ENCODE results near the gene NDUFS6.
"Not testable (repeated sequence)": the region's sequence is repeated elsewhere in the genome, so short reads cannot be mapped to it uniquely, and the experiment has no call there.

NDUFS6 gene

GRCh38 chr5:1809416-1810035, 8.3 kb downstream of the NDUFS6 start:
- no peak overlapping the region for H3K4me3 ChIP-seq (ENCODE audit: low read depth, low read length)
- DNase-seq (ENCODE audit: low read depth): no peak

GRCh38 chr5:1810581-1811101, 9.4 kb downstream of the NDUFS6 start:
- DNase-seq (ENCODE audit: low read depth): no peak
- H3K4me3 ChIP-seq (ENCODE audit: low read depth, low read length): no peak overlapping the region

GRCh38 chr5:1814183-1815020, 13.2 kb downstream of the NDUFS6 start:
- H3K4me3 ChIP-seq (ENCODE audit: low read depth, low read length): no peak overlapping the region
- no peak for DNase-seq (ENCODE audit: low read depth)

DNA sequence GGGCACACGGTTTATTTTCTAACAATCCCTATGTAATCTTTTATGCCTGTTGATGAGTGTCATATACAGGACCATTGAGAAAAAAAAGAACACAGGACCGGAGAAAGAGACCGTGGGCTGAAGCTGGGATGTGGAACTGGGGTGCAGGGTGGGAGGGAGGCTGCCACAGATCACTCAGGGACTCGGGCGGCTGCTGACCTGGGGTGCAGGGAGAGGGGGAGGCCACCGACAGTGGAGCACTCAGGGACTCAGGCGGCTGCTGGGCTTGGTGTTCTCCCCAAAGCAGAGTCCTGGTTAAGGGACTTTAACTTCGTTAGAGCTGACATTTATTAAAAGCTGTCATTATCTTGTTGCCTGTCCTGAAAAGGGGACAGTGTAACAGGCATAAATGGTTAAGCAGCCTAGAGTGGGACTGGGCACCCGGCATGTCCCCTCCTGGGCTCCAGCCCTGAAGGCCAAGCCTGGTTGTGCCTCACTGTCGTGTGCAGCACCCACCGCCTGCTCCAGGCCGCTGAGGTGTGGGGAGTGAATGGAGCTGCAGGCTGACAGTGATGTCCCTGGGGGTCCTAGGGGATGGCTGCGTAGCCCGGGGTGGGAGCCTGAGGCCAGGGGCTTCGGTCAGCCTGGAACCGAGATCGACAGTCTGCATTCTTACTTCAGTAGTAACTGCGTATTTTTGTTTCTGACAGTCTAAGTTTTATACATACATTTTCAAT, 14.0 kb downstream of the NDUFS6 start:
- H3K4me3 ChIP-seq (ENCODE audit: low read depth, low read length): no peak overlapping the region
- no peak for DNase-seq (ENCODE audit: low read depth)

GRCh38 chr5:1815881-1816292, 14.7 kb downstream of the NDUFS6 start:
- DNase-seq (ENCODE audit: low read depth): no peak

GRCh38 chr5:1816495-1817089, 15.4 kb downstream of the NDUFS6 start:
- not testable (repeated sequence) for H3K4me3 ChIP-seq (ENCODE audit: low read depth, low read length); DNase-seq (ENCODE audit: low read depth)

More at GRCh38 chr5:1815881-1816292, 14.7 kb downstream of the NDUFS6 start:
- no peak overlapping the region for H3K4me3 ChIP-seq (ENCODE audit: low read depth, low read length)

DNA sequence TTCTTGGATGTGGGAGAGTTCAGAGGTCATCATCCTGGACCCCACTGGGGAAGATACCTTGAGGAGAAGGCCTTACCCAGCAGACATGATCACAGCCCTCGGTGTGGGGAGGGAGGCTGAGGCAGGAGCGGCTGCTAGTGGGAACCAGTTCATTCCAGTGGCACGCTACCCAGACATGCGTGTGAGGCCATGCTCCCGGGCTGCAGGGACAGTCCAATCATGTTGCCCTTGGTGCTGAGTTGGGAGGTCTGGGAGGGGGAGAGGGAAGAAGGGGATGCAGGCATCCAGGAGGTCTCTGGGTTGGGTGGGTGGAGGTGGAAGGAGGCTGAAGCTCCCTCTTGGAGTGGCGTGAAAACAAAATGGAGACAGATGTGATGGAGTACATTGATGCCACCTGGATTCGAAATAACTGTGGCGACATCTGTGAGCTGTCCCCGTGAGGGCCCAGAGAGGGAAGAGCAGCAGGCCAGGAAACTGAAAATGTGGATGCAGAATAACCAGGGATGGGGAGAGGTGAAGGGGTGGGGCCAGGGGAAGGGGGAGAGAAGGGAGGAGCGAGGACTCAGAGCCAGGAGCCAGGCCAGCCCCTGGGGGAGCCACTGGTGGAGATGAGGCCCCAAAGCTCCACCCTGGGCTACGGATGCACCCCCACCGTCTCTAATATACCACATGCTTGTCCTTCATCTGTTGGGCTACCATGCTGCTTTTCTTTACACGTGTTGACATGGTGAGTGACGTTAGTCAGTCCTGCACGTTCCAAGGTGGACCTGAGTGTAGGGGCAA, 16.2 kb downstream of the NDUFS6 start:
- DNase-seq (ENCODE audit: low read depth): no peak
- no peak overlapping the region for H3K4me3 ChIP-seq (ENCODE audit: low read depth, low read length)

DNA sequence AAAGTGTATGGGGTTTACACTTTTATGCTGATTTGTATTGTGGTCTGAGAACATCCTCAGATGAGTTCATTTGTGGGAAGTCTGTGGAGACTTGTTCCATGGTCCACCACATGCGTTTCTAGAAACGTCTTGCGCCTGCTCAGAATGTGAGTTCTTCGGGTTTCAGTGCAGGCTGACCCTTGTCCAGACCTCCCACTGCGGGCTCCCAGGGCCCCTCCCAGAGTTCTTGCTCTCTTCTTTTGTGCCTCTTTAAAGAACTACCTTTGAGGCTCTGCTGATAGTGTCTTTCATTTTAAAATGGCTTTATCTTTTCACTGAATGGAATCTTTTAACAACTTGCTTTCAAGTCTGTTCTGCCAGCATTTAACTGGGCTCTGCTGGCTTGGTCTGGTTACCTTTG, 17.6 kb downstream of the NDUFS6 start:
- no peak for DNase-seq (ENCODE audit: low read depth)
- H3K4me3 ChIP-seq (ENCODE audit: low read depth, low read length): no peak overlapping the region

DNA sequence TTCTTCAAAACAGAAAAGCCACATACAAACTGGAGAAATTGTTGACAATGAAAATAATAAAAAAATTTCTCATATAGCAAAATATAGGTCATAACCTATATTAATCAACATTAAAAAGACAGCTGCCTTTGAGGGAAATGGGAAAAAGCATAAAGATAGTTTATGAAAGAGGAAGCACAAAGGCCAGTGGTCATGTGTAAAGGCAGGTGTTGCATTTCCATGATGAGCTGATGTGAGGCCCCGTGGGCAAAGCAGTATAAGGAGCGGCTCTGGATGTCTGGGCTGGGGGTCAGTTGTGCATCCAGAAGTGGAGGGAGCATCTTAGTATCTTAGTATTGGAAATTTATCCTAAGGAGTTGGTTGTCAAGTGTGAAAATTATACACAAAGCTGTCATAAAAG, 18.3 kb downstream of the NDUFS6 start:
- H3K4me3 ChIP-seq (ENCODE audit: low read depth, low read length): no peak overlapping the region

GRCh38 chr5:1820381-1820780, 19.2 kb downstream of the NDUFS6 start:
- no peak overlapping the region for H3K4me3 ChIP-seq (ENCODE audit: low read depth, low read length)
- DNase-seq (ENCODE audit: low read depth): no peak

More for the DNA sequence above, 18.3 kb downstream of the NDUFS6 start:
- no peak for DNase-seq (ENCODE audit: low read depth)

GRCh38 chr5:1820926-1821325, 19.7 kb downstream of the NDUFS6 start:
- no peak for DNase-seq (ENCODE audit: low read depth)
- no peak overlapping the region for H3K4me3 ChIP-seq (ENCODE audit: low read depth, low read length)

DNA sequence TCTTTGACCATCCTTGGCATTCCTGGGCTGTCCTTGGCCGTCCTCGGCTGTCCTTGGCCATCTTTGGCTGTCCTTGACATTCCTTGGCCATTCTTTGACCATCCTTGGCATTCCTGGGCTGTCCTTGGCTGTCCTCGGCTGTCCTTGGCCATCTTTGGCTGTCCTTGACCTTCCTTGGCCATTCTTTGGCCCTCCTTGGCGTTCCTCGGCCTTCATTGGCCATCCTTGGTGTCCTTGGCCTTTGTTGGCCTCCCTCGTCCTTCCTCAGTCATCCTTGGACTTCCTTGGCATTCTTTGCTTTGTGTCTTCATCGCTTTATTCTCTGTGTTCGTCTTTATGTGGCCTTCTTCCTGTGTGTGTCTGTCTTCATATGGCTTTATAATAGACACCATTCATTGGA, 20.7 kb downstream of the NDUFS6 start:
- no peak overlapping the region for H3K4me3 ChIP-seq (ENCODE audit: low read depth, low read length)
- no peak for DNase-seq (ENCODE audit: low read depth)

DNA sequence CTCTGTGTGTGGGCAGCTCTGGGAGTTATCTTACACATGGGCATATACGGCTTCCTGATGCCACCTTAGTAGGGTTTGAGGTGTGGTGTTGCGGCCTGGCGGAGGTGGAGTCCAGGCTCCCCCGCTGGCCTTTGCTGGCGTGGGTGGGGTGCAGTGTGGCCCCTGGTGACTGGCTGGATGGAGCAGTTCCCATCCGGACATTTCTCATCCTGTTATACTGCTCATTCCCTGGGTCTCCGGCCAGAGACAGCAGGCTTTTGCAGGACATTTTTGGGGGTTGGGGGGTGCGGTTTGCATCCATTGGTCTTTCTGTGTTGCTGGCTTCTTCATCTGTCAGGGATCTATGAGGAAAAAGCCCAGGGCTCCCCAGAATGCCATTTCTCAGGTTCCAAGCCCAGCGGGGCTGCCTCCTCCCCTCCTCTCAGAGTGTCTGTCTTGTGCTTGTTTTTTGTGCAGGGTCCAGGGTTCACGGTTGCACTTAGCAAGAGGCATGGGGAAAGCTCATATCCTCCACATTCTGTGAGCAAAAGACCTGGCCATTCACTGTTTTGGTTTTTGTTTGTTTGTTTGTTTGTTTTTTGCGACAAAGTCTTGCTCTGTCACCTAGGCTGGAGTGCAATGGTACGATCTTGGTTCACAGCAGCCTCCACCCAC, 22.3 kb downstream of the NDUFS6 start:
- no peak for DNase-seq (ENCODE audit: low read depth)
- no peak overlapping the region for H3K4me3 ChIP-seq (ENCODE audit: low read depth, low read length)

- no peak for DNase-seq (ENCODE audit: low read depth)
- H3K4me3 ChIP-seq (ENCODE audit: low read depth, low read length): no peak overlapping the region
These were observed 23.1 kb downstream of the NDUFS6 start for GRCh38 chr5:1824109-1824821.

- DNase-seq (ENCODE audit: low read depth): no peak
- no peak overlapping the region for H3K4me3 ChIP-seq (ENCODE audit: low read depth, low read length)
These were observed 24.0 kb downstream of the NDUFS6 start for GRCh38 chr5:1824903-1825841.

- no peak overlapping the region for H3K4me3 ChIP-seq (ENCODE audit: low read depth, low read length)
- DNase-seq (ENCODE audit: low read depth): no peak
These were observed 25.2 kb downstream of the NDUFS6 start for GRCh38 chr5:1826235-1826980.
